Activated CD4-positive, alpha-beta T cell treated with anti-CD3 and anti-CD28 coated beads, Interleukin-2, amount 50 U/mL, for 48 hours (primary cell): ENCODE data around the gene DDX43.
"Not testable (repeated sequence)": the region's sequence is repeated elsewhere in the genome, so short reads cannot be mapped to it uniquely, and the experiment has no call there.

Source experiments
- DNase-seq, 2 experiments: peaks; one replicate each; pipeline ENCODE4 v3.0.0-alpha.2; 2020

DDX43 gene

GRCh38 chr6:73394577-73395354 lies at the start of gene DDX43:
Gene DDX43, plus strand, starts transcription at chr6:73394828. Its CDS starts 78 bp downstream, at chr6:73394906.
- peak; percentile 18 to 33 for DNase-seq

GRCh38 chr6:73348550-73349204 lies 46.0 kb upstream of the DDX43 start:
- DNase-seq: no peak

- DNase-seq: no peak
Observed at GRCh38 chr6:73349311-73349710, 45.3 kb upstream of the DDX43 start.

GRCh38 chr6:73353636-73354593 lies 40.7 kb upstream of the DDX43 start, which contains the start of gene DPPA5:
Gene DPPA5, minus strand, starts transcription at chr6:73354276. Its CDS starts 51 bp downstream, at chr6:73354225.
- DNase-seq: no peak

- DNase-seq: no peak
Observed at GRCh38 chr6:73362358-73362757, 32.3 kb upstream of the DDX43 start, which contains the start of gene KHDC3L. Gene KHDC3L, plus strand, starts transcription at chr6:73362658. Its CDS starts 72 bp downstream, at chr6:73362730.

GRCh38 chr6:73362869-73363536 lies 31.6 kb upstream of the DDX43 start:
- no peak for DNase-seq

GRCh38 chr6:73363537-73363875 lies 31.1 kb upstream of the DDX43 start:
- no peak for DNase-seq

GRCh38 chr6:73364121-73364520 lies 30.5 kb upstream of the DDX43 start:
- DNase-seq: no peak

- no peak for DNase-seq
Observed at GRCh38 chr6:73364549-73364948, 30.1 kb upstream of the DDX43 start.

GRCh38 chr6:73367761-73368355 lies 26.8 kb upstream of the DDX43 start:
- DNase-seq: no peak

- no peak for DNase-seq
Observed at GRCh38 chr6:73368675-73369074, 26.0 kb upstream of the DDX43 start.

- no peak for DNase-seq
Observed at GRCh38 chr6:73369157-73369556, 25.5 kb upstream of the DDX43 start.

- no peak for DNase-seq
Observed at GRCh38 chr6:73369563-73369962, 25.1 kb upstream of the DDX43 start, which contains the start of gene OOEP. Gene OOEP, minus strand, starts transcription at chr6:73369897. Its CDS starts 105 bp downstream, at chr6:73369792.

- DNase-seq: no peak
Observed at GRCh38 chr6:73371984-73372383, 22.6 kb upstream of the DDX43 start.

- no peak for DNase-seq
Observed at GRCh38 chr6:73372516-73372915, 22.1 kb upstream of the DDX43 start.

GRCh38 chr6:73375216-73375615 lies 19.4 kb upstream of the DDX43 start:
- DNase-seq: no peak

- no peak for DNase-seq
Observed at GRCh38 chr6:73377225-73377624, 17.4 kb upstream of the DDX43 start.

GRCh38 chr6:73381531-73381930 lies 13.1 kb upstream of the DDX43 start:
- not testable (repeated sequence) for DNase-seq

- DNase-seq: no peak
Observed at GRCh38 chr6:73382462-73383113, 12.0 kb upstream of the DDX43 start.

- no peak for DNase-seq
Observed at GRCh38 chr6:73388433-73388799, 6.2 kb upstream of the DDX43 start.

GRCh38 chr6:73388800-73389512 lies 5.7 kb upstream of the DDX43 start:
- DNase-seq: peak; percentile 67 to 74
